SH-SY5Y (cell line): Measurements from ENCODE around the gene FLNB.

Experiments
- GATA2 ChIP-seq: IDR thresholded peaks from 2 replicates; pipeline ENCODE4 v1.6.1; 2011; ENCODE audit warnings: mild to moderate bottlenecking, low read depth, low read length
- GATA3 ChIP-seq: IDR thresholded peaks from 2 replicates; pipeline ENCODE4 v1.6.1; 2011; ENCODE audit warnings: low read depth, mild to moderate bottlenecking, low read length, moderate library complexity

The FLNB gene

GRCh38 chr3:58200846-58201355 lies 192.7 kb downstream of the FLNB start:
- TF ChIP-seq GATA2 (no peak), GATA3 (no peak)

GRCh38 chr3:58202917-58203360 lies 194.7 kb downstream of the FLNB start:
- TF ChIP-seq GATA3 (no peak), GATA2 (no peak)

GRCh38 chr3:58203541-58203940 lies 195.3 kb downstream of the FLNB start:
- TF ChIP-seq GATA3 (no peak), GATA2 (no peak)

GRCh38 chr3:58204720-58205119 lies 196.5 kb downstream of the FLNB start:
- no peak for TF ChIP-seq GATA2
- TF ChIP-seq GATA3, result no peak

- TF ChIP-seq GATA3 (no peak), GATA2 (no peak)
Observed at GRCh38 chr3:58205981-58206380, 197.8 kb downstream of the FLNB start.

GRCh38 chr3:58206406-58207011 lies 198.3 kb downstream of the FLNB start:
- TF ChIP-seq GATA2 (no peak), GATA3 (no peak)

GRCh38 chr3:58207954-58208353 lies 199.7 kb downstream of the FLNB start:
- TF ChIP-seq GATA2, result no peak
- TF ChIP-seq GATA3, result no peak

- no peak for TF ChIP-seq GATA3
Observed at GRCh38 chr3:58209933-58210332, 201.7 kb downstream of the FLNB start.

GRCh38 chr3:58210761-58211460 lies 202.7 kb downstream of the FLNB start, which contains the start of gene DNASE1L3:
TSS of gene DNASE1L3 (minus strand) at chr3:58210972. CDS start at chr3:58210906, 66 bp downstream.
- TF ChIP-seq GATA3, result no peak
- TF ChIP-seq GATA2, result no peak

GRCh38 chr3:58214484-58215316 lies 206.5 kb downstream of the FLNB start:
- TF ChIP-seq GATA2 (no peak), GATA3 (no peak)

GRCh38 chr3:58215317-58216025 lies 207.2 kb downstream of the FLNB start:
- no peak for TF ChIP-seq GATA3
- TF ChIP-seq GATA2, result no peak

GRCh38 chr3:58216496-58217195 lies 208.4 kb downstream of the FLNB start:
- TF ChIP-seq GATA2 (no peak), GATA3 (no peak)

GRCh38 chr3:58217209-58217811 lies 209.1 kb downstream of the FLNB start:
- TF ChIP-seq GATA2, result no peak
- TF ChIP-seq GATA3, result no peak
